Skeletal muscle cell (primary cell): ENCODE measurements around the gene HAUS8.
A peak's percentile ranks its signal among the peaks of the same experiment; 100 is the strongest.

Source experiments
- DNase-seq: peaks from one replicate; pipeline ENCODE4 v3.0.0-alpha.2; 2010; ENCODE audit warnings: low read depth
- H3K4me3 ChIP-seq: 2 replicates; pipeline ENCODE4 v1.5.1; 2011; ENCODE audit warnings: low read depth, mild to moderate bottlenecking, control low read depth, low read length, moderate library complexity

The HAUS8 gene

DNA sequence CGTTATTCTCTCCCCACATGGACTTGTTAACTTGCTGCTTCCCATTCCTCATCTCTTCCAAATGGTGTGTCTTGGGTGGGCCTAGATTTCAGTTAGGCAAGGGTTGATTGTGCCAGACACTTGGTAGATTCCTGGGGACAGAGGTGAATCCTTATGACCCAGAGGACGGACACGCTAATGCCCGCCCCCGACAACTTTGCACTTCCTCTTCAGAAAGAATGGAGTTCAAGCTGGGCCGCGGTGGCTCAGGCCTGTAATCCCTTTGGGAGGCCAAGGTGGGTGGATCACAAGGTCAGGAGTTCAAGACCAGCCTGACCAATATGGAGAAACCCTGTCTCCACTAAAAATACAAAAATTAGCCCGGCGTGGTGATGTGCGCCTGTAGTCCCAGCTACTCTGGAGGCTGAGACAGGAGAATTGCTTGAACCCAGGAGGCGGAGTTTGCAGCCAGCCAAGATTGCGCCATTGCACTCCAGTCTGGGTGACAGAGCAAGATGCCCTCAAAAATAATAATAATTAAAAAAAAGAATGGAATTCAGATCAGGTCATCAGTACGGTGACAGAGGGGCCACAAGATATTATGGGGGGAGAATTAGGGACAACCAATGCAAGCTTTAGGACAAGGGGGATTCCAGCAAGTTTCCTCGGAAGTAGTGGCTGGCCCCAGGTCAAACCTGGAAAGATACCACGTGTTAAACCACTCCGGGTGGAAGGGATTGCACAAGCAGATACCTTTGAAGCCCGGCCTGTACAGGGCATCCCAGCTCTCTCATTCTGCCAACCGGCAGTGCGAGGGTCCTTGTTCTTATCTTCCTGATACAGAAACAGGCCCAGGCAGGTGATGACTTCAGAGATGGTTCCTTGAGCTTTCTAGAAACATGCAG lies 3.0 kb upstream of the HAUS8 start:
- DNase-seq: no peak
- H3K4me3 ChIP-seq: no peak overlapping the region

DNA sequence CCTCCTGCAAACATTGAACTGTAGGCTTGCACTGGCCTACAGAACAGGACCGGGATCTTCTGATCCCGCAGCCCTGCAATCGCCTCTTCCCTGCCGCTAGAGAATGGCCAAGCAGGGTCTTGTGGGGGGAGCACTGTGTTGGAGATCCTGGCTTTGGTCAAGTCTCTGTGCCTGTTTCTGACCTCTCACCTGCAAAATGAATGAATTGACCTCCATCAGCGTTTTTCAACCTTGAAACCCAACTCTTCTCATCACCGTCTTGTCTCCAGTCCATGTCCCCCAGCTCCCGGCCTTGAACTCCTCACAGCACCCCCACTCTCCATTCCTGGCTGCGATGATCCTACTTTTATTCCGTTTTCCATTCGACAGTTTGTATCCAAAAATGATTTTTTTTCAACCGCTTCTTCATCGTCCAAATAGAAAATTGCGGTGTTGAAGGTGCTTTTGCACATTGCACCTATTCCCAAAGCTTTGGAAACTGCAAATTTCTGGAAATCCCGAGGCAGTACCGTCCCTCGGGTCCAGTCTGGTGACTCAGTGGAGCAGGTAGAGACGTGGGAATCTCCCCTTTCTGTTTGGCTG lies 2.3 kb upstream of the HAUS8 start:
- peak overlapping the region; percentile 83 for H3K4me3 ChIP-seq
- no peak for DNase-seq

- H3K4me3 ChIP-seq: peak overlapping the region; percentile 83
- DNase-seq: no peak
Measured at GRCh38 chr19:17076543-17076991, 1.3 kb upstream of the HAUS8 start.

GRCh38 chr19:17075864-17076542 lies 751 bp upstream of the HAUS8 start:
- H3K4me3 ChIP-seq: peak overlapping the region; percentile 83
- no peak for DNase-seq

- H3K4me3 ChIP-seq: peak overlapping the region; percentile 79
- no peak for DNase-seq
Measured at GRCh38 chr19:17074634-17075034, 618 bp downstream of the HAUS8 start.

- DNase-seq: no peak
- H3K4me3 ChIP-seq: peak overlapping the region; percentile 79
Measured at GRCh38 chr19:17073869-17074633, 1.2 kb downstream of the HAUS8 start.

- no peak for DNase-seq
- no peak overlapping the region for H3K4me3 ChIP-seq
Measured at GRCh38 chr19:17070912-17071311, 4.3 kb downstream of the HAUS8 start.

GRCh38 chr19:17070421-17070820 lies 4.8 kb downstream of the HAUS8 start:
- no peak overlapping the region for H3K4me3 ChIP-seq

DNA sequence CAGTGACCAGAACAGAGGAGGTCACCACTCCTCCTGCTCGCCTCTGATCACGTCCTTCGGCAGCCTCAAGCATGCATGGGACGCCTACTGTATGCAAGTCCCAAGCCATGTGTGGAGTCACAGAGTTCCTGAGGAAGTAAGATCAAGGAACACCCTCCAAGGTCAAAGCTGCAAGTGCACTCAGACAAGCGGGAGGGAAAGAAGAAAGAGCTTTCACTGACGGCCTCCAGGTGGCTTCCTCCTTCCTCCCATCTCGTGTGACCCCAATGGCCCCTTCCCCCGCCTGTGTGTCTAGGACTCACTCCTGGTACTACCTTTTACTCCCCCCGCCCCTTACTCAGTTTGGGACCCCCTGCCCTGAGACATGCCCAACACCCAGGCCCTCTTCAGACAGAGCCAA lies 6.1 kb downstream of the HAUS8 start:
- no peak for DNase-seq
- no peak overlapping the region for H3K4me3 ChIP-seq

More at GRCh38 chr19:17070421-17070820, 4.8 kb downstream of the HAUS8 start:
- DNase-seq: no peak

- no peak overlapping the region for H3K4me3 ChIP-seq
- DNase-seq: no peak
Measured at GRCh38 chr19:17063428-17063827, 11.8 kb downstream of the HAUS8 start.

DNA sequence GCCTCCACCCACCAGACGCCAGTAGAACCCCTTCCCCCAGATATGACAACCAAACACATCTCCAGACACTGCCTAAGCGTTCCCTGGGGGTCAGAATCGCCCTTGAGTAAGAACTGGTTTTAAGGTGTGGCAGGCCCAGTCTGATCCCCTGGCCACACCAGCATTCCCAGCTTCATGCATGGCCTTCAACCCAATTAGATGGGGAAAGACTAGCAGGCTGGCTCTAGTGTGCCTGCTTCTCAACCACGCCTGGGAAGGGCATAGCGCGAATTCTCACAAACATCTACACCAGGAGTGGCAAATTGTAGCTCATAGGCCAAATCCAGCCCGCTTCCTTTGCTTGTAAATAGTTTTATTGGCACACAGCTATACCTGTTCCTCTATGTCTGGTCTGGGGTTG lies 13.6 kb downstream of the HAUS8 start:
- no peak for DNase-seq
- H3K4me3 ChIP-seq: no peak overlapping the region

GRCh38 chr19:17061205-17061604 lies 14.0 kb downstream of the HAUS8 start:
- DNase-seq: no peak
- H3K4me3 ChIP-seq: no peak overlapping the region

- H3K4me3 ChIP-seq: no peak overlapping the region
- no peak for DNase-seq
Measured at GRCh38 chr19:17060802-17061201, 14.4 kb downstream of the HAUS8 start.

DNA sequence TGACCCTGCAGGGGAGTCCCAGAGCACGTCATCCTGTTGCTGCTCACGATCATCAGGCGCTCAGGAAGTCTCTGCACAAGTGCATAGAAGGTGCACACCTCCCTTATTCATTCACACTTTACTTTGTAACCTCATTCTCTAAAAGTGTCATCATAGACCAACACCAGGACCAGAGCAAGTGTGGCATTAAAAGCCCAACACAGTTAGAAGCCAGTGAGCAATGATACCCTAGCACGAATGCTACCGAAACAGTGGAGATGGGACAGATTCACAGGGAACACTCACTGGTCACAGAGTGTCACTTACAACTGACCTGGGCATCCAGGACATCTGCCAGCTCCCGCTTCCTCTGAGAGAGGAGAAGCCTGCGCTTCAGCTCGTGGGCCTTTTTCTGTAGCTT lies 17.0 kb downstream of the HAUS8 start:
- DNase-seq: no peak
- H3K4me3 ChIP-seq: no peak overlapping the region

GRCh38 chr19:17055636-17056035 lies 19.6 kb downstream of the HAUS8 start:
- no peak for DNase-seq
- H3K4me3 ChIP-seq: no peak overlapping the region

DNA sequence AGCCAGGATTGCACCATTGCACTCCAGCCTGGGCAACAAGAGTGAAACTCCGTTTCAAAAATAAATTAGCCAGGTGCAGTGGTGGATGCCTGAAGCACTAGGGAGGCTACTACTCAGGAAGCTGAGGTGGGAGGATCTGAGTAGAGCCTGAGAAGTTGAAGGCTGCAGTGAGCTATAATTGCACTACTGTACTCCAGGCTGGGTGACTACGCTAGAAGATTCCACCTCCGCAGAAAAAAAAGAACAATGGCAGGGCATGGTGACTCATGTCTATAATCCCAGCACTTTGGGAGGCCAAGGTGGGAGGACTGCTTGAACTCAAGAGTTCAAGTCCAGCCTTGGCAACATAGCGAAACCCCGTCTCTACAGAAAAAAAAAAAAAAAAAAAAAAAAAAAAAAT lies 20.5 kb downstream of the HAUS8 start:
- H3K4me3 ChIP-seq: no peak overlapping the region
- no peak for DNase-seq

DNA sequence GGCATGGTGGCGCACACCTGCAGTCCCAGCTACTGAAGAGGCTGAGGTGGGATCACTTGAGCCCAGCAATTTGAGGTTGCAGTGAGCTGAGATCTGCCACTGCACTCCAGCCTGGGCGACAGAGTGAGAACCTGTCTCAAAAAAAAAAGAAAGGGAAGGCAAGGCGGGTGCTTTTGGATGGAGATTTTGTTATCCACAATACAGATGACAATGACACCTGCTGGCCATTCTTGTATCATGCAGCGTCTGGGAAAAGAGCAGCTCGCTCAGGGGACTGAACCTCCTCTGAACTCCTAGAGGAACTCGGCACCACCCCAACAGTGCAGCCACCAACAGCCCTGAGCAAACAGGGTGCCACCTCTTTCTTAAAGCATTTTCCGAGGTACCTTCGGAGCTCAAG lies 22.8 kb downstream of the HAUS8 start:
- no peak for DNase-seq
- no peak overlapping the region for H3K4me3 ChIP-seq

- peak; percentile 28 for DNase-seq
Measured at GRCh38 chr19:17049711-17050280, 25.5 kb downstream of the HAUS8 start.

DNA sequence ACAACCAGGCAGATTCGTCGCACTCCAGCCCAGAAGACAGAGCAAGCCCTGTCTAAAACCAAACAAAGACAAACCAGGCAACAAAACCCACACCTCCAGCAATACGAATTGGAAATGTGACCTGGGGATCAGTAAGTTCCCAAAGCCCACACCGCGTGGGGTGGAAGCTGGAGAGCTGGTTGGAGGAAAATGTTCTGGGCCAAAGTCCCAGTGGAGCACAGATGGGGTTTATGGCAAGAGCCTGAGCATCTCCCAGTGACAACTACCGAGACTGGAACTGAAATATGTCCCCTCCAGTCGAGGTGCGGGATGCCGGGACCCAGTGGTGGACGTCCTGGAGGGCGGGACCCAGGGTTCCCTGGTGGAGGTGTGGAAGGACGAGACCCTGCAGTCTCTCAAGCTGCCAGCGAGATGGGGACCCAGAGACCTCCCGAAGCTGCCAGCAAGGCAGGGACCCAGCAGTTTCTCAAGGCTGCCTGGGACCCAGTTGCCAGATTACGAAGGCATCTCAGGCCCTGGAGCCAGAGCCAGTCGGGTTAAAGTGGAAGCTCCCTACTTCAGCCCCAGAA lies 26.3 kb downstream of the HAUS8 start:
- no peak overlapping the region for H3K4me3 ChIP-seq
- DNase-seq: no peak

More at GRCh38 chr19:17049711-17050280, 25.5 kb downstream of the HAUS8 start:
- H3K4me3 ChIP-seq: no peak overlapping the region
